IMR-90 (cell line): ENCODE measurements around the gene DKK3. TPM values are rescaled to one million over a fixed set of nuclear protein-coding genes. Genes with fewer than 3 reads are reported as not detected.

Experiments
- ATAC-seq: fragments of 200-7000 bp; cut with Tn5 transposase; 2 replicates; pipeline ENCODE4 v1.9.1; 2020; ENCODE audit warnings: low read depth, mild to moderate bottlenecking, moderate library complexity
- BruUV-seq: library from RNA; stranded (reverse); fragments of 400-500 nt; replicated peaks from 2 replicates; lab custom pipeline; 2021; lab: Mats Ljungman, UMichigan
- CTCF ChIA-PET: fragments of 300-600 bp; formaldehyde crosslinking; extraction: SDS; loops from one replicate; lab custom pipeline; 2021; ENCODE audit warnings: antibody characterized with exemption; lab: Yijun Ruan, JAX
- POLR2A ChIA-PET: fragments of 300-600 bp; sonication (Branson Sonifier 250); formaldehyde crosslinking; loops from one replicate; lab custom pipeline; 2022; ENCODE audit warnings: antibody characterized with exemption; ENCODE audit not compliant: unreplicated experiment; lab: Charles Lee
- DNase-seq: peaks from one replicate; pipeline ENCODE4 v3.0.0; 2013
- H2AFZ ChIP-seq: replicated peaks from 2 replicates; pipeline ENCODE3; 2013; ENCODE audit warnings: low read length, mild to moderate bottlenecking; ENCODE audit not compliant: poor library complexity
- H2AK5ac ChIP-seq: 2 replicates; pipeline ENCODE4 v1.6.1; 2013; ENCODE audit warnings: low read depth, low read length, inconsistent platforms
- H2AK9ac ChIP-seq: replicated peaks from 2 replicates; pipeline ENCODE3; 2013; ENCODE audit warnings: mild to moderate bottlenecking, low read depth, low read length, moderate library complexity; ENCODE audit not compliant: poor library complexity
- H2BK120ac ChIP-seq: 2 replicates; pipeline ENCODE4 v1.6.1; 2013; ENCODE audit warnings: low read depth, low read length, inconsistent platforms
- H2BK15ac ChIP-seq: 3 replicates; pipeline ENCODE4 v1.6.1; 2013; ENCODE audit warnings: low read depth, low read length, inconsistent platforms
- H2BK20ac ChIP-seq: 2 replicates; pipeline ENCODE4 v1.6.1; 2013; ENCODE audit warnings: low read depth, mild to moderate bottlenecking, inconsistent platforms, low read length, moderate library complexity
- H2BK5ac ChIP-seq: 2 replicates; pipeline ENCODE4 v1.6.1; 2013; ENCODE audit warnings: mild to moderate bottlenecking, low read depth, low read length, inconsistent platforms; ENCODE audit not compliant: poor library complexity, severe bottlenecking
- H3K14ac ChIP-seq: replicated peaks from 2 replicates; pipeline ENCODE4 v1.6.1; 2013; ENCODE audit warnings: low read depth, low read length, inconsistent platforms
- H3K18ac ChIP-seq: 2 replicates; pipeline ENCODE4 v1.6.1; 2013; ENCODE audit warnings: low read depth, low read length, control low read depth
- H3K23ac ChIP-seq: 2 replicates; pipeline ENCODE4 v1.6.1; 2013; ENCODE audit warnings: low read depth, low read length, inconsistent platforms
- H3K27ac ChIP-seq: 2 replicates; pipeline ENCODE4 v1.5.1; 2013; ENCODE audit warnings: mild to moderate bottlenecking, control low read depth, low read length; ENCODE audit not compliant: insufficient read depth
- H3K27me3 ChIP-seq: 2 replicates; pipeline ENCODE4 v1.6.1; 2013; ENCODE audit warnings: low read length; ENCODE audit not compliant: control insufficient read depth, insufficient read depth
- H3K36me3 ChIP-seq: 2 replicates; pipeline ENCODE4 v1.6.1; 2013; ENCODE audit warnings: low read length, mixed read lengths; ENCODE audit not compliant: control insufficient read depth, insufficient read depth
- H3K4ac ChIP-seq: 2 replicates; pipeline ENCODE4 v1.6.1; 2013; ENCODE audit warnings: low read depth, low read length, inconsistent platforms
- H3K4me1 ChIP-seq: 2 replicates; pipeline ENCODE4 v1.6.1; 2013; ENCODE audit warnings: low read length, mixed read lengths; ENCODE audit not compliant: control insufficient read depth, insufficient read depth
- H3K4me2 ChIP-seq: 2 replicates; pipeline ENCODE4 v1.6.1; 2013; ENCODE audit warnings: low read depth, mild to moderate bottlenecking, control low read depth, low read length, moderate library complexity
- H3K4me3 ChIP-seq: 2 replicates; pipeline ENCODE4 v1.5.1; 2013; ENCODE audit warnings: low read depth, mild to moderate bottlenecking, control low read depth, low read length, moderate library complexity; ENCODE audit not compliant: insufficient read depth
- H3K56ac ChIP-seq: 2 replicates; pipeline ENCODE4 v1.6.1; 2013; ENCODE audit warnings: low read length, inconsistent platforms; ENCODE audit not compliant: insufficient read depth; ENCODE audit errors: extremely low read depth
- H3K79me1 ChIP-seq, 2 experiments: 2 replicates each; pipeline ENCODE4 v1.6.1; 2013; ENCODE audit warnings: low read length in 2 of 2, inconsistent platforms in 1 of 2, low read depth in 1 of 2
- H3K9ac ChIP-seq: 2 replicates; pipeline ENCODE4 v1.6.1; 2013; ENCODE audit warnings: low read depth, low read length, control low read depth
- H3K9me1 ChIP-seq: 2 replicates; pipeline ENCODE4 v1.6.1; 2013; ENCODE audit warnings: low read length, inconsistent platforms; ENCODE audit not compliant: insufficient read depth
- H3K9me3 ChIP-seq: 2 replicates; pipeline ENCODE4 v1.6.1; 2013; ENCODE audit warnings: low read length; ENCODE audit not compliant: control insufficient read depth, insufficient read depth
- H4K20me1 ChIP-seq: 2 replicates; pipeline ENCODE4 v1.6.1; 2013; ENCODE audit warnings: low read length, inconsistent platforms; ENCODE audit not compliant: insufficient read depth
- H4K5ac ChIP-seq: 2 replicates; pipeline ENCODE4 v1.6.1; 2013; ENCODE audit warnings: mild to moderate bottlenecking, low read depth, low read length, control low read depth
- H4K8ac ChIP-seq, 2 experiments: 2 replicates each; pipeline ENCODE4 v1.6.1; 2013; ENCODE audit warnings: low read depth in 2 of 2, low read length in 2 of 2, control low read depth in 1 of 2, inconsistent platforms in 1 of 2
- H4K91ac ChIP-seq: 2 replicates; pipeline ENCODE4 v1.6.1; 2013; ENCODE audit warnings: low read depth, low read length, inconsistent platforms; ENCODE audit not compliant: insufficient read depth
- CEBPB ChIP-seq: IDR thresholded peaks from 2 replicates; pipeline ENCODE4 v1.6.1; 2012; ENCODE audit warnings: low read depth, low read length, improper control_type of control experiment
- MAZ ChIP-seq: IDR thresholded peaks from 2 replicates; pipeline ENCODE4 v1.6.1; 2012; ENCODE audit warnings: low read depth, mild to moderate bottlenecking, low read length, improper control_type of control experiment, moderate library complexity, borderline replicate concordance
- whole genome bisulfite sequencing, 2 experiments: methylation state at CpG; one replicate each; pipeline versions ENCODE4 v1.1.5 to v1.1.7; 2013; ENCODE audit warnings: missing lambda C conversion rate in 2 of 2; ENCODE audit not compliant: insufficient read length in 1 of 2; ENCODE audit errors: extremely low coverage in 2 of 2; 5-methylcytosine and 5-hydroxymethylcytosine counted together
- dilution Hi-C: fragments of 300-500 bp; cut with HindIII; formaldehyde crosslinking; loops from one replicate; pipeline ENCODE4 v1.14.3; 2018; ENCODE audit warnings: low sequenced_read_pairs; ENCODE audit not compliant: unreplicated experiment
- in situ Hi-C: fragments of 300-500 bp; cut with MboI; formaldehyde crosslinking; loops from 3 replicates; pipeline ENCODE4 v1.14.3; 2019; ENCODE audit warnings: low sequenced_read_pairs, inconsistent platforms, mixed read lengths
- intact Hi-C: fragments of 100-400 bp; cut with micrococcal nuclease; formaldehyde crosslinking; loops from 2 replicates; pipeline ENCODE4 v1.10.0; 2022
- polyA plus RNA-seq, 3 experiments: library from polyadenylated mRNA; depleted of rRNA; stranded (reverse); fragments of >200 nt; gene quantifications; 2 replicates each; pipeline ENCODE4 v1.2.3, GENCODE V29; 2012; ENCODE audit warnings: low replicate concordance in 1 of 3
- total RNA-seq: library from RNA; depleted of rRNA; stranded (reverse); fragments of >200 nt; gene quantifications from 2 replicates; pipeline ENCODE4 v1.2.3, GENCODE V29; 2012

Gene DKK3
- total and polyA plus RNA-seq, 2 of the 4 experiments (the other 2 are of a cell fraction), result 453 to 964 TPM

DNA sequence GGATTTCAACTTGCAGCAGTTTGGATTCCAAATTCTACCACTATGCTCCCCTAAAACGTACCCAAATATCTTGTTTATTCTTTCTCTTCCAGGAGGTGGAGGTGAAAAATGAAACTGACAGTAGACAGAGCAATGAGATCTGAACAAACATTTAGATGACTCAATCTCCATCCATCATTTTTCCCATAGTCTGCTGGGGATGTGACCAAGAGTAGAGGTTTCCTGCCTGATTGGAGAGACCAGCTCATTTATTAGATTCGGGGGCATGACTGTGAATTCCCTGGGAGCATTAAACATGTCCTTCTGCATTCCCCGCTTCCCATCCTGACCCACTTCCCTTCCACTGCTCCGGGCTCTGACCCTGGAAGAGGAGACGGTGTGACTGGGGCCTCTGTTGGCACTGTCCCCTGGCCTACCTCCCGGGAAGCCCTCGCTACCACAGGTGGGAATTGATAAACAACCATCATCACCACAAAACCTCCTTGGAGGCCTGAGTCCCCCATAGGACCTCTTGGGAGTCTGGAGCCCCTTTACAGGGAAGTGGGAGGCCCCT lies 20.3 kb downstream of the DKK3 start:
- Histone ChIP-seq H4K5ac (peak overlapping the region; percentile 50), H3K18ac (peak overlapping the region; percentile 54), H3K56ac (peak overlapping the region; percentile 48), H2BK20ac (peak overlapping the region; percentile 63), H2AFZ (peak overlapping the region; percentile 27), H3K23ac (peak overlapping the region; percentile 86), H2BK15ac (peak overlapping the region; percentile 56), H2AK5ac (peak overlapping the region; percentile 90), H3K9me3 (no peaks in the 10 kb centered on the region; the same call in 1 of the 2 replicates), H3K4me3 (no peak overlapping the region; the same call in 1 of the 2 replicates), H2AK9ac (peak overlapping the region; percentile 58), H4K8ac (peak overlapping the region; percentile 67 to 70), H2BK120ac (peak overlapping the region; percentile 89), H4K20me1 (peaks cover 22% of the 10 kb centered on the region), H3K4ac (peak overlapping the region; percentile 87), H3K27me3 (no peaks in the 10 kb centered on the region), H3K36me3 (peaks cover 14% of the 10 kb centered on the region), H4K91ac (peak overlapping the region; percentile 78), H3K79me1 (peaks cover 38 to 87% of the 10 kb centered on the region in 2 experiments), H3K4me2 (peak overlapping the region; percentile 80), H3K4me1 (peaks cover 39% of the 10 kb centered on the region), H3K9me1 (peaks cover 44% of the 10 kb centered on the region), H3K9ac (peak overlapping the region; percentile 16; the same call in 1 of the 2 replicates), H2BK5ac (peak overlapping the region; percentile 85), H3K27ac (peak overlapping the region; percentile 93), H3K14ac (peak overlapping the region; percentile 88)
- DNase-seq (peak; percentile 87), ATAC-seq (peak; percentile 63)
- dilution Hi-C loops (no loop called here), in situ Hi-C loops (no loop called here), intact Hi-C loops (loop anchor here (5.0 kb wide), 1 partner anchor 54 kb away; no protein-coding TSS in a partner anchor)
- TF ChIP-seq MAZ (no peak), CEBPB (peak; percentile 50; the same call in 1 of the 2 replicates)
- BruUV-seq, result no TSS peak
- ChIA-PET CTCF (interaction anchor here (0.6 to 1.8 kb wide), 3 partner anchors 17 to 44 kb away, joined by 3 to 4 read pairs (median 4); no protein-coding TSS in a partner anchor), POLR2A (no interaction called here)
- WGBS, 2 experiments, result no CpG with 5 or more reads among the region's 7 CpGs
